ENCODE data around the gene CHAD.

The CHAD gene

GRCh38 chr17:50462446-50462845, 6.2 kb downstream of the CHAD start:
- peaks cover 14% of the 10 kb centered on the region for H3K4me1 Mint-ChIP-seq
- H3K36me3 Mint-ChIP-seq (ENCODE audit: low read depth) = peaks cover 11% of the 10 kb centered on the region
- no peak for TF ChIP-seq CTCF (IDR thresholded peaks at IDR 0.05)
- H3K4me3 Mint-ChIP-seq = no peak overlapping the region
- peaks cover 38% of the 10 kb centered on the region for H3K27me3 Mint-ChIP-seq (ENCODE audit: low read depth, poor library complexity)
- no peak overlapping the region for H3K27ac Mint-ChIP-seq
- H3K9me3 Mint-ChIP-seq = no peaks in the 10 kb centered on the region
- no peak for DNase-seq

GRCh38 chr17:50461550-50462132, 7.0 kb downstream of the CHAD start:
- H3K27me3 Mint-ChIP-seq (ENCODE audit: low read depth, poor library complexity) = peaks cover 32% of the 10 kb centered on the region
- TF ChIP-seq CTCF (IDR thresholded peaks at IDR 0.05) = no peak
- no peaks in the 10 kb centered on the region for H3K9me3 Mint-ChIP-seq
- peaks cover 11% of the 10 kb centered on the region for H3K36me3 Mint-ChIP-seq (ENCODE audit: low read depth)
- no peak overlapping the region for H3K4me3 Mint-ChIP-seq
- H3K27ac Mint-ChIP-seq = peak overlapping the region; percentile 52
- no peak for DNase-seq
- H3K4me1 Mint-ChIP-seq = peaks cover 11% of the 10 kb centered on the region

- TF ChIP-seq CTCF (IDR thresholded peaks at IDR 0.05) = no peak
- peaks cover 11% of the 10 kb centered on the region for H3K4me1 Mint-ChIP-seq
- H3K9me3 Mint-ChIP-seq = no peaks in the 10 kb centered on the region
- H3K27ac Mint-ChIP-seq = no peak overlapping the region
- no peak for DNase-seq
- H3K27me3 Mint-ChIP-seq (ENCODE audit: low read depth, poor library complexity) = peaks cover 27% of the 10 kb centered on the region
- H3K4me3 Mint-ChIP-seq = no peak overlapping the region
- peaks cover 11% of the 10 kb centered on the region for H3K36me3 Mint-ChIP-seq (ENCODE audit: low read depth)
Measured at GRCh38 chr17:50460831-50461526, 7.7 kb downstream of the CHAD start.

- no peak for TF ChIP-seq CTCF (IDR thresholded peaks at IDR 0.05)
- Mint-ChIP-seq H3K4me3 (no peak overlapping the region), H3K4me1 (peaks cover 11% of the 10 kb centered on the region), H3K36me3 (ENCODE audit: low read depth) (peaks cover under 1% of the 10 kb centered on the region), H3K27me3 (ENCODE audit: low read depth, poor library complexity) (peaks cover 19% of the 10 kb centered on the region), H3K9me3 (no peaks in the 10 kb centered on the region), H3K27ac (no peak overlapping the region)
- DNase-seq = no peak
Measured at GRCh38 chr17:50459756-50460155, 8.9 kb downstream of the CHAD start.

GRCh38 chr17:50458701-50459676, 9.7 kb downstream of the CHAD start:
- no peak for TF ChIP-seq CTCF (IDR thresholded peaks at IDR 0.05)
- peaks cover 12% of the 10 kb centered on the region for H3K27me3 Mint-ChIP-seq (ENCODE audit: low read depth, poor library complexity)
- no peak overlapping the region for H3K4me3 Mint-ChIP-seq
- DNase-seq = no peak
- peak overlapping the region; percentile 82 for H3K27ac Mint-ChIP-seq
- peaks cover 11% of the 10 kb centered on the region for H3K4me1 Mint-ChIP-seq
- H3K36me3 Mint-ChIP-seq (ENCODE audit: low read depth) = no peaks in the 10 kb centered on the region
- no peaks in the 10 kb centered on the region for H3K9me3 Mint-ChIP-seq

Measured in nephron progenitor cell (in vitro differentiated cells).